Measurements from ENCODE around the gene DIPK1B. TPM values are rescaled to one million over a fixed set of nuclear protein-coding genes. Genes with fewer than 3 reads are reported as not detected.

Gene DIPK1B
- total RNA-seq: 1.5 and 2.5 TPM in 2 replicates

DNA sequence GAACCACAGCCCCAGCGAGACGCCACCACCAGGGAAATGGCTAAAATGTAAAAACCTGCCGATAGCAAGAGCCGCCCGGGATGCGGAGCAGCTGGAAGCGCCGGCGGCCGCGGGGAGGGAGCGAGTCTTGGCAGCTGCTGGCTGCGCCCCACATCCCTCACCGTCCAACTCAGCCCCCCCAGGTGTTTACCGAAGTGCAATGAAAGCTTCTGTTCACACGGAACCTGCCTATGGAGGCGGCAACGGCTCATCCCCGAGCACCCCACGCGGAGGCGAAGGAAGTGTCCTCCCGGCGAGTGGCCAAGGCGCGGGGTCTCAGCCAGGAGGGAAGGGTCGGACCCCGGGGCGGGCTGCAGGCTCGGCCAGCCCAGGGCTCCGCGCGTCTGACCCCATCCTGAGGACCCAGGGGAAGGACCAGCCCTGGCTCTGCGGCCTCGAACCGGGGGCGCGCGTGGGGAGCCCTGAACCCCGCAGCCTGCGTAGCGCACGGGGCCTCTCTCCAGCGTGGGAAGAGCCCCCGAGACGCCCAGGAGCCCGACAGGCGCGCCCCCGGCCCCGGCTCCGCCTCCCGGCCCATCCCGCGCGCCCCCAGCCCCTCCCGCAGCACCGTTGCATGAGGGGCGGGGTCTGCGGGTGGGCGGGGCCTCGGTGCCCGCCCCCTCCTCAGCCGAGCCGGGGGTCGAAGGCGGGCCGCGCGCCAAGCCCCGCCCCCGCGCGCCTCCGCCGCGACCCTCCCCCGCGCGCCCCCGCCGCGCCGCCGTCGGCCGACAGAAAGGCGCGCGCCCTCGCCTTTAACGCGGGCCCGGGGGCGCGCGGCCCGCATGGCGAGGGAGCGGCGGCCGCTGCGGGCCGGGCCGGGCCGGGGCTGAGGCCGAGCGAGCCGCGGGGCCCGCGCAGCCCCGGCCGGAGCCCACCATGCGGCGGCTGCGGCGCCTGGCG lies at the start of gene DIPK1B:
Gene DIPK1B, plus strand, starts transcription at position 822 of the 939 bp plus-strand sequence. Its CDS starts 94 bp downstream, at position 916.

GRCh38 chr9:136662656-136663581 lies 49.5 kb upstream of the DIPK1B start, which contains the start of gene EGFL7:
TSS of gene EGFL7 (plus strand) at chr9:136662916. CDS start at chr9:136668283, 5,367 bp downstream.

GRCh38 chr9:136686794-136687711 lies 25.3 kb upstream of the DIPK1B start, which contains the start of gene AGPAT2:
TSS of gene AGPAT2 (minus strand) at chr9:136687457. CDS start at chr9:136687357, 100 bp downstream.

DNA sequence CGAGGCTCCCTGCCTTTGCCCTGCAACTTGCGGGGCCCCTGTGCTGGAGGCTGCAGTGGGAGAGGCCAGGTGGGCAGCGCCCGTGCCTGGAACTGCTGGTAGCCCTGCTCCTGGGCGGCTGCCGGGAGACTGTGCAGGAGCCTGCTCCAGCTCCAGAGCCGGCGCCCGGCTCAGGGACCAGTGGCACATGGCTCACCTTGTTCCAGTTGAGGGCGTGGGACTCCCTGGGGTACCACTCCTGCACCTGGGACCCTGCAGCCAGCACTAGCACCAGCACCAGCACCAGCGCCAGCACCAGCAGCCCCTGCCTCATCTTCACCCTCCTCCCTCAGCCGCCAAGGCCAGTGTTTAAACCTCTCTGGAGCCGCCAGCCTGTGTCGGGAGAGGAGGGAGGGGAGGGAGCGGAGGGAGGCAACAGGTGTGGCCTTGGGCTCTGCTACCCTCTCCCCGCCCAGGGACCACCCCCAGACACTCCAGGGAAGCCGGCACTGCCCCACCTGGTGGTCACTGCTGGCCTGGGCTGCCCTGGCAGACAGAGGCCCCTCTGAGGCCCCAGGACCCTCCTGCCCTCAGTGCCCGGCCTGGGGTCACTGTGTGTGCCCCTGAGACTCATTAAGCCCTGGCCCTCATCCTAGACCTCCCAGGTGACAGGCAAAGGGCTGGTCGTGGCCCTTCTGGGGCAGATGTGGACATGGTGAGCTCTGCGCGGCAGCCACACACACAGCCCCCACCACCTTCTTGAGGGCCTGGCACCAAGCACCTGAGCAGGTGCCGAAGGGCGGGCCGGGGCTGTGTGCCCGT lies 30.4 kb downstream of the DIPK1B start, which contains the start of gene LCN10:
Gene LCN10, minus strand, starts transcription at position 350 of the 801 bp plus-strand sequence. Its CDS starts 37 bp downstream, at position 313.

GRCh38 chr9:136748201-136748600 lies 35.8 kb downstream of the DIPK1B start, which contains the start of gene LCN6:
TSS of gene LCN6 (minus strand) at chr9:136748525. CDS start at chr9:136748483, 42 bp downstream.

DNA sequence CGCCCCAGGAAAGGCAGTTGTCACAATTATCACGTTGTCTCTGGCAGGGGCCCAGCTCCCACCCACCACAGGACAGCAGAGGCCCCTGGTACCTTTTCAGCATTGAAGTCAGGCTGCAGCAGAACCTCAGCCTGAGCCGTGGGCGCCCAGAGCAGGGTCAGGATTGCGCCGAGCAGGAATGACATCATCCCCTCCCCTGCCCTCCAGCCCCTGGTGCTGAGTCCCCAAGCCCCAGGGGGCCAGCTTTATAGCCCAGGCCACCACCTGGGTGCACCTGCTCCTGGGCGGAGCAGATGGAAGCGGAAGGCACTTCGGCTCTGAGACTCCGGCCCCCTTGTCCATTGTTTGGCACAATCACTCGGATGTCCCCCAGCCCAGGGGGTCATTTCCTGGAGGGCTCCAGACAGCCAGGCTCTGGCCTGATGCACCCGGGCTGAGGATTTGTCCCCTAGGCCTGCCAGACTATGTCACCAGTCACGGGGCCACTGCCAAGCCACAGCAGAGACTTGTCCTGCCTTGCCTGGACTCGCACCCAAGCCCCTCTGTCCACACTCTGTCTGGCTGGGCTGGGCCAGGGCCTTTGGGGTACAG lies 52.0 kb downstream of the DIPK1B start, which contains the start of gene LCN15:
Gene LCN15, minus strand, starts transcription at position 218 of the 591 bp plus-strand sequence. Its CDS starts 30 bp downstream, at position 188.

Other genes with a start within 250 kb of the DIPK1B start
- 27.6 and 33.7 TPM in 2 replicates for gene SEC16A, start 229.5 kb upstream of the DIPK1B start, total RNA-seq
- 7.2 and 9.7 TPM in 2 replicates for gene NOTCH1, start 166.5 kb upstream of the DIPK1B start, total RNA-seq
- gene EGFL7, start 49.7 kb upstream of the DIPK1B start, total RNA-seq: 2.1 and 2.4 TPM in 2 replicates
- 35.5 and 36.6 TPM in 2 replicates for gene AGPAT2, start 25.1 kb upstream of the DIPK1B start, total RNA-seq
- gene LCN10, start 30.4 kb downstream of the DIPK1B start, total RNA-seq: not detected in 2 replicates
- not detected in 2 replicates for gene LCN6, start 36.0 kb downstream of the DIPK1B start, total RNA-seq
- gene LCN8, start 45.7 kb downstream of the DIPK1B start, total RNA-seq: not detected in 2 replicates
- gene LCN15, start 51.9 kb downstream of the DIPK1B start, total RNA-seq: not detected in 2 replicates
- gene TMEM141, start 78.8 kb downstream of the DIPK1B start, total RNA-seq: 85.4 and 89.2 TPM in 2 replicates
- under 0.01 TPM in 1 of 2 replicates, not detected in the other for gene CCDC183, start 83.8 kb downstream of the DIPK1B start, total RNA-seq
- 85.8 and 89.3 TPM in 2 replicates for gene RABL6, start 95.4 kb downstream of the DIPK1B start, total RNA-seq
- 0.45 and 1.3 TPM in 2 replicates for gene AJM1, start 129.9 kb downstream of the DIPK1B start, total RNA-seq
- gene PHPT1, start 136.8 kb downstream of the DIPK1B start, total RNA-seq: 119 and 125 TPM in 2 replicates
- gene MAMDC4, start 139.8 kb downstream of the DIPK1B start, total RNA-seq: 2.5 and 3.0 TPM in 2 replicates
- 491 and 504 TPM in 2 replicates for gene EDF1, start 153.7 kb downstream of the DIPK1B start, total RNA-seq
- 9.1 and 9.4 TPM in 2 replicates for gene TRAF2, start 173.9 kb downstream of the DIPK1B start, total RNA-seq
- 113 and 115 TPM in 2 replicates for gene FBXW5, start 232.2 kb downstream of the DIPK1B start, total RNA-seq
- not detected in 2 replicates for gene C8G, start 232.7 kb downstream of the DIPK1B start, total RNA-seq
- not detected in 2 replicates for gene LCN12, start 239.7 kb downstream of the DIPK1B start, total RNA-seq

All from bronchus fibroblast of lung (primary cell).